H9 (cell line): Measurements from ENCODE around the gene MOCOS. TPM values are rescaled to one million over a fixed set of nuclear protein-coding genes. Genes with fewer than 3 reads are reported as not detected.

ENCODE experiments used
- DNase-seq: peaks from one replicate; pipeline ENCODE4 v3.0.0-alpha.2; 2017
- H2AFZ ChIP-seq: one replicate; pipeline ENCODE4 v1.6.1; 2013; ENCODE audit warnings: mild to moderate bottlenecking, low read length, control low read depth, moderate library complexity
- H2AK5ac ChIP-seq: 2 replicates; pipeline ENCODE4 v1.6.1; 2013; ENCODE audit warnings: low read length, control low read depth, mixed read lengths; ENCODE audit not compliant: insufficient read length
- H2BK120ac ChIP-seq: one replicate; pipeline ENCODE4 v1.6.1; 2013; ENCODE audit warnings: low read depth, mild to moderate bottlenecking, low read length, control low read depth, inconsistent platforms; ENCODE audit not compliant: poor library complexity, severe bottlenecking
- H2BK12ac ChIP-seq: 2 replicates; pipeline ENCODE4 v1.6.1; 2013; ENCODE audit warnings: low read length, control low read depth, mixed read lengths, low read depth; ENCODE audit not compliant: insufficient read length
- H2BK15ac ChIP-seq: 2 replicates; pipeline ENCODE4 v1.6.1; 2013; ENCODE audit warnings: low read depth, low read length, control low read depth
- H2BK20ac ChIP-seq: one replicate; pipeline ENCODE4 v1.6.1; 2013; ENCODE audit warnings: low read depth, mild to moderate bottlenecking, low read length, control low read depth, inconsistent platforms; ENCODE audit not compliant: poor library complexity, severe bottlenecking
- H2BK5ac ChIP-seq: 2 replicates; pipeline ENCODE4 v1.6.1; 2013; ENCODE audit warnings: low read length, control low read depth, mixed read lengths; ENCODE audit not compliant: insufficient read length
- H3K14ac ChIP-seq: 2 replicates; pipeline ENCODE4 v1.6.1; 2013; ENCODE audit warnings: low read length, control low read depth; ENCODE audit not compliant: insufficient read depth
- H3K18ac ChIP-seq: 2 replicates; pipeline ENCODE4 v1.6.1; 2013; ENCODE audit warnings: low read depth, mild to moderate bottlenecking, mixed read lengths, low read length, control low read depth; ENCODE audit not compliant: insufficient read length
- H3K23ac ChIP-seq: 2 replicates; pipeline ENCODE4 v1.6.1; 2013; ENCODE audit warnings: low read length, control low read depth, mixed read lengths, low read depth; ENCODE audit not compliant: insufficient read length
- H3K23me2 ChIP-seq: 2 replicates; pipeline ENCODE4 v1.6.1; 2013; ENCODE audit warnings: low read depth, mild to moderate bottlenecking, mixed read lengths, low read length, control low read depth; ENCODE audit not compliant: insufficient read length, poor library complexity, severe bottlenecking
- H3K27ac ChIP-seq: 2 replicates; pipeline ENCODE4 v1.5.1; 2013; ENCODE audit warnings: low read length, control low read depth, mixed read lengths, low read depth; ENCODE audit not compliant: insufficient read length
- H3K27me3 ChIP-seq: 2 replicates; pipeline ENCODE4 v1.6.1; 2013; ENCODE audit warnings: low read length, control low read depth, inconsistent platforms; ENCODE audit not compliant: insufficient read depth
- H3K4ac ChIP-seq: 2 replicates; pipeline ENCODE4 v1.6.1; 2013; ENCODE audit warnings: low read depth, mild to moderate bottlenecking, control low read depth, inconsistent platforms, low read length, moderate library complexity
- H3K4me1 ChIP-seq: 2 replicates; pipeline ENCODE4 v1.6.1; 2013; ENCODE audit warnings: low read length, control low read depth, inconsistent platforms; ENCODE audit not compliant: insufficient read depth
- H3K4me2 ChIP-seq: 2 replicates; pipeline ENCODE4 v1.6.1; 2013; ENCODE audit warnings: low read length, control low read depth, mixed read lengths; ENCODE audit not compliant: insufficient read length, insufficient read depth
- H3K56ac ChIP-seq: 2 replicates; pipeline ENCODE4 v1.6.1; 2013; ENCODE audit warnings: low read depth, mild to moderate bottlenecking, mixed read lengths, low read length, control low read depth; ENCODE audit not compliant: insufficient read length
- H3K79me1 ChIP-seq: 2 replicates; pipeline ENCODE4 v1.6.1; 2013; ENCODE audit warnings: low read depth, mild to moderate bottlenecking, moderate library complexity, low read length, control low read depth, inconsistent platforms; ENCODE audit not compliant: insufficient read depth, poor library complexity, severe bottlenecking
- H3K79me2 ChIP-seq: 2 replicates; pipeline ENCODE4 v1.6.1; 2013; ENCODE audit warnings: low read length, control low read depth, inconsistent platforms; ENCODE audit not compliant: insufficient read depth
- H3K9ac ChIP-seq: 2 replicates; pipeline ENCODE4 v1.6.1; 2013; ENCODE audit warnings: low read length, control low read depth, mixed read lengths; ENCODE audit not compliant: insufficient read length; ENCODE audit errors: extremely low read depth
- H3K9me3 ChIP-seq: one replicate; pipeline ENCODE4 v1.6.1; 2013; ENCODE audit warnings: low read depth, low read length, inconsistent platforms; ENCODE audit not compliant: control insufficient read depth
- H3T11ph ChIP-seq: one replicate; pipeline ENCODE4 v1.6.1; 2013; ENCODE audit warnings: mild to moderate bottlenecking, low read length, control low read depth, inconsistent platforms
- H4K20me1 ChIP-seq: one replicate; pipeline ENCODE4 v1.6.1; 2013; ENCODE audit not compliant: control insufficient read depth, insufficient read length, insufficient read depth
- H4K5ac ChIP-seq: 2 replicates; pipeline ENCODE4 v1.6.1; 2013; ENCODE audit warnings: low read depth, mild to moderate bottlenecking, mixed read lengths, low read length, control low read depth; ENCODE audit not compliant: insufficient read length
- H4K8ac ChIP-seq: replicated peaks from 2 replicates; pipeline ENCODE4 v1.6.1; 2013; ENCODE audit warnings: low read length, control low read depth, mixed read lengths, low read depth; ENCODE audit not compliant: insufficient read length
- H4K91ac ChIP-seq: 2 replicates; pipeline ENCODE4 v1.6.1; 2013; ENCODE audit warnings: low read depth, mild to moderate bottlenecking, moderate library complexity, mixed read lengths, low read length, control low read depth; ENCODE audit not compliant: insufficient read length
- H3K27ac Mint-ChIP-seq, 3 experiments: 2 replicates in 2 of 3; 3 replicates in 1 of 3; pipeline ENCODE4 v1.8.0; 2020 to 2021; ENCODE audit warnings: mixed read lengths in 3 of 3, mild to moderate bottlenecking in 1 of 3, moderate library complexity in 1 of 3
- H3K27me3 Mint-ChIP-seq: 2 replicates; pipeline ENCODE4 v1.8.0; 2021; ENCODE audit warnings: low read depth, mild to moderate bottlenecking, moderate library complexity, mixed read lengths
- H3K36me3 Mint-ChIP-seq, 3 experiments: 2 replicates in 2 of 3; 3 replicates in 1 of 3; pipeline ENCODE4 v1.8.0; 2020 to 2021; ENCODE audit warnings: low read depth in 3 of 3, mixed read lengths in 3 of 3; ENCODE audit not compliant: insufficient read depth in 1 of 3
- H3K4me1 Mint-ChIP-seq, 2 experiments: 2 replicates each; pipeline ENCODE4 v1.8.0; 2020; ENCODE audit warnings: mixed read lengths in 2 of 2
- H3K4me3 Mint-ChIP-seq, 2 experiments: 2 replicates in 1 of 2; 3 replicates in 1 of 2; pipeline ENCODE4 v1.8.0; 2020 to 2021; ENCODE audit warnings: mild to moderate bottlenecking in 2 of 2, mixed read lengths in 2 of 2, moderate library complexity in 1 of 2
- H3K9me3 Mint-ChIP-seq, 2 experiments: 2 replicates in 1 of 2; 3 replicates in 1 of 2; pipeline ENCODE4 v1.8.0; 2020; ENCODE audit warnings: mild to moderate bottlenecking in 2 of 2, mixed read lengths in 2 of 2, moderate library complexity in 1 of 2
- CTCF ChIP-seq: fragments of 200-600 bp; sonication (generic); conservative IDR thresholded peaks from 3 replicates; pipeline ENCODE4 v1.8.0; 2021; ENCODE audit warnings: antibody characterized with exemption, mild to moderate bottlenecking
- WGBS: extraction: QIAGEN DNeasy Blood & Tissue Kit; methylation state at CpG from one replicate; pipeline ENCODE4 v1.1.7; 2013; ENCODE audit warnings: missing lambda C conversion rate, low lambda C conversion rate, mixed read lengths; ENCODE audit not compliant: insufficient read length; ENCODE audit errors: extremely low coverage; 5-methylcytosine and 5-hydroxymethylcytosine counted together
- total RNA-seq: library from RNA; stranded (reverse); gene quantifications from 2 replicates; pipeline ENCODE4 v1.2.1, GENCODE V29; 2021

The MOCOS gene
- total RNA-seq, 1 experiment from 2014 or later = 6.0 TPM

GRCh38 chr18:36187826-36188721 is 777 bp downstream of the MOCOS start:
- no peak overlapping the region for H4K91ac ChIP-seq
- H4K20me1 ChIP-seq = no peaks in the 10 kb centered on the region
- peaks cover 31 to 37% of the 10 kb centered on the region in 2 experiments for H3K4me1 Mint-ChIP-seq
- peak overlapping the region; percentile 59 for H3K4me2 ChIP-seq
- peak overlapping the region; percentile 81 to 90 for H3K4me3 Mint-ChIP-seq
- H3K9me3 Mint-ChIP-seq = no peaks in the 10 kb centered on the region; a peak in 1 of 5 replicates
- H3K27me3 Mint-ChIP-seq = peaks cover 50% of the 10 kb centered on the region
- peak overlapping the region; percentile 92 for H3K14ac ChIP-seq
- DNase-seq = peak; percentile 55
- no peak overlapping the region for H2BK15ac ChIP-seq
- no peak for TF ChIP-seq CTCF
- H3K79me2 ChIP-seq = peaks cover 3% of the 10 kb centered on the region; the same call in 1 of the 2 replicates
- H3K4me1 ChIP-seq = peaks cover 4% of the 10 kb centered on the region; the same call in 1 of the 2 replicates
- no peak overlapping the region for H3K4ac ChIP-seq
- H2BK120ac ChIP-seq = no peak overlapping the region
- no peak overlapping the region for H2AK5ac ChIP-seq
- H3T11ph ChIP-seq = no peak overlapping the region
- H3K18ac ChIP-seq = peak overlapping the region; percentile 56
- peaks cover 5 to 7% (median 5%) of the 10 kb centered on the region in 3 experiments; a peak in 6 of 7 replicates for H3K36me3 Mint-ChIP-seq
- H3K27me3 ChIP-seq = peaks cover 5% of the 10 kb centered on the region; the same call in 1 of the 2 replicates
- no peak overlapping the region for H2BK5ac ChIP-seq
- H3K9me3 ChIP-seq = no peaks in the 10 kb centered on the region
- H3K9ac ChIP-seq = peak overlapping the region; percentile 76
- H4K5ac ChIP-seq = no peak overlapping the region
- no peak overlapping the region for H3K27ac ChIP-seq
- H4K8ac ChIP-seq = no peak overlapping the region
- H2BK20ac ChIP-seq = no peak overlapping the region
- H3K79me1 ChIP-seq = no peaks in the 10 kb centered on the region
- H3K56ac ChIP-seq = no peak overlapping the region
- no peak overlapping the region for H2BK12ac ChIP-seq
- H3K23ac ChIP-seq = no peak overlapping the region
- H2AFZ ChIP-seq = no peak overlapping the region
- no peak overlapping the region; a peak in 1 of 7 replicates for H3K27ac Mint-ChIP-seq
- WGBS = no CpG with 5 or more reads among the region's 43 CpGs
- peaks cover 11% of the 10 kb centered on the region for H3K23me2 ChIP-seq
